MCF 10A (cell line): ENCODE measurements around the gene FA2H. TPM values are rescaled to one million over a fixed set of nuclear protein-coding genes. Genes with fewer than 3 reads are reported as not detected.
"Not testable (repeated sequence)": the region's sequence is repeated elsewhere in the genome, so short reads cannot be mapped to it uniquely, and the experiment has no call there.

Experiments used
- BruUV-seq: library from RNA; stranded (reverse); fragments of 400-500 nt; replicated peaks from 2 replicates; lab custom pipeline; 2021; lab: Mats Ljungman, UMichigan
- CTCF ChIA-PET: fragments of 300-600 bp; sonication (Branson Sonifier 250); formaldehyde crosslinking; extraction: SDS; loops from one replicate; lab custom pipeline; 2021; ENCODE audit warnings: antibody characterized with exemption, inconsistent platforms; lab: Yijun Ruan, JAX
- POLR2A ChIA-PET: fragments of 300-600, 350-650 bp; sonication (Branson Sonifier 250); formaldehyde crosslinking; extraction: SDS; loops from one replicate; lab custom pipeline; 2020; ENCODE audit warnings: antibody characterized with exemption, inconsistent platforms; lab: Yijun Ruan, JAX
- DNase-seq: peaks from one replicate; pipeline ENCODE4 v3.0.0-alpha.2; 2018; ENCODE audit not compliant: unreplicated experiment
- H3K27ac Mint-ChIP-seq: one replicate; pipeline ENCODE4 v1.8.0; 2022; ENCODE audit warnings: mild to moderate bottlenecking, low read depth, mixed read lengths; ENCODE audit not compliant: unreplicated experiment
- H3K27me3 Mint-ChIP-seq: one replicate; pipeline ENCODE4 v1.8.0; 2022; ENCODE audit warnings: mixed read lengths; ENCODE audit not compliant: insufficient read depth, unreplicated experiment
- H3K36me3 Mint-ChIP-seq: one replicate; pipeline ENCODE4 v1.8.0; 2022; ENCODE audit warnings: mild to moderate bottlenecking, moderate library complexity, mixed read lengths; ENCODE audit not compliant: insufficient read depth, unreplicated experiment
- H3K4me1 Mint-ChIP-seq: one replicate; pipeline ENCODE4 v1.8.0; 2022; ENCODE audit warnings: mixed read lengths; ENCODE audit not compliant: insufficient read depth, unreplicated experiment
- H3K4me3 Mint-ChIP-seq: one replicate; pipeline ENCODE4 v1.8.0; 2022; ENCODE audit warnings: mild to moderate bottlenecking, moderate library complexity, mixed read lengths; ENCODE audit not compliant: unreplicated experiment
- H3K9me3 Mint-ChIP-seq: one replicate; pipeline ENCODE4 v1.8.0; 2022; ENCODE audit warnings: mixed read lengths; ENCODE audit not compliant: unreplicated experiment
- intact Hi-C: fragments of 100-400 bp; cut with micrococcal nuclease; formaldehyde crosslinking; loops from 2 replicates; pipeline ENCODE4 v1.14.1; 2022
- total RNA-seq: library from RNA; stranded (reverse); gene quantifications from 2 replicates; pipeline ENCODE4 v1.2.3, GENCODE V29; 2022
- TF ChIP-seq, protein P1 (sequence below): fragments of 200-600 bp; IDR thresholded peaks from one replicate; pipeline ENCODE4 v1.8.0; 2022; ENCODE audit warnings: antibody characterized with exemption, mild to moderate bottlenecking; ENCODE audit not compliant: unreplicated experiment

Gene FA2H
- total RNA-seq, 1 experiment from 2014 or later, result not detected

DNA sequence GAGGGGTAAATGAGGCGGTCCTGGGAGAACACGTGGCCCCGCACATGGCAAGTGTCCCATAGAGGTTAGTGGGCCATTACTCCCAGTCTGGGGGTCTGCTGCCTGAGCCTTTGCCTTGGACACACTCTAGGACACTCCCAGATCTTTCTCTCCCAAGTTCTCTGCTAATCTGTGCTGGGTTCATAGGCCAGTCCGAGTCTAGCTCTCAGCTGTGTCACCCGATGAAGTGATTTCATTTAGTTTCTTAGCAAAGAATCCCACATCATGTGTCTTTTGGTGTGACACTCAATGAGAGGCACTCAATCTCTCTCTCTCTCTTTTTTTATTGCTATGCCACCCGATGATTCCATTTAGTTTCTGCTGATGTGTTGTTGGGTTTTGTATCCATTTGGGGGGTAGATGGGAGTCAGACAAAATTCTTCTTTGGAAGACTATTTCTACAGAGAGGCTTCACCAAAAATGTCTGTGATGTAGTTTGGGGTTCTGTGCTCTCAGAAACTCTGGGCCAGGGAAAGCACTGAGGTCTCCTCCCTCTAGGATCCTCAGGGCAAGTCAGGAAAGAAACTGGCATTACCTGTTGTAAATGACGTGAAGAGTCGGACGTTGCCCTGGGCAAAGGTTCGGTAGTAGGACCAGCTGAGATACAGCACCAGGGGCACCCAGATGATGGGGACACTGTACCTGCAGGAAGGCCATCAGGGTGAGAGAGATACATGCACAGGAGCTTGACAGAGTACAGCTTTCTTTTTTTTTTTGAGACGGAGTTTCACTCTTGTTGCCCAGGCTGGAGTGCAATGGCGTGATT, 48.8 kb downstream of the FA2H start:
- no peaks in the 10 kb centered on the region for H3K27me3 Mint-ChIP-seq
- H3K36me3 Mint-ChIP-seq, result no peaks in the 10 kb centered on the region
- no peak overlapping the region for H3K4me3 Mint-ChIP-seq
- no peak for DNase-seq
- ChIA-PET CTCF (interaction anchor here (1.0 to 4.3 kb wide), 8 partner anchors 13 to 137 kb away, joined by 3 to 58 read pairs (median 8); partner anchors contain the start of gene MLKL), POLR2A (interaction anchor here (1.4 kb wide), 1 partner anchor 49 kb away, joined by 3 read pairs; the partner anchor contains the start of gene FA2H)
- no TSS peak for BruUV-seq
- intact Hi-C loops, result no loop called here
- H3K9me3 Mint-ChIP-seq, result peaks cover 9% of the 10 kb centered on the region
- no peak overlapping the region for H3K27ac Mint-ChIP-seq
- peaks cover 12% of the 10 kb centered on the region for H3K4me1 Mint-ChIP-seq
- TF ChIP-seq, protein P1, sequence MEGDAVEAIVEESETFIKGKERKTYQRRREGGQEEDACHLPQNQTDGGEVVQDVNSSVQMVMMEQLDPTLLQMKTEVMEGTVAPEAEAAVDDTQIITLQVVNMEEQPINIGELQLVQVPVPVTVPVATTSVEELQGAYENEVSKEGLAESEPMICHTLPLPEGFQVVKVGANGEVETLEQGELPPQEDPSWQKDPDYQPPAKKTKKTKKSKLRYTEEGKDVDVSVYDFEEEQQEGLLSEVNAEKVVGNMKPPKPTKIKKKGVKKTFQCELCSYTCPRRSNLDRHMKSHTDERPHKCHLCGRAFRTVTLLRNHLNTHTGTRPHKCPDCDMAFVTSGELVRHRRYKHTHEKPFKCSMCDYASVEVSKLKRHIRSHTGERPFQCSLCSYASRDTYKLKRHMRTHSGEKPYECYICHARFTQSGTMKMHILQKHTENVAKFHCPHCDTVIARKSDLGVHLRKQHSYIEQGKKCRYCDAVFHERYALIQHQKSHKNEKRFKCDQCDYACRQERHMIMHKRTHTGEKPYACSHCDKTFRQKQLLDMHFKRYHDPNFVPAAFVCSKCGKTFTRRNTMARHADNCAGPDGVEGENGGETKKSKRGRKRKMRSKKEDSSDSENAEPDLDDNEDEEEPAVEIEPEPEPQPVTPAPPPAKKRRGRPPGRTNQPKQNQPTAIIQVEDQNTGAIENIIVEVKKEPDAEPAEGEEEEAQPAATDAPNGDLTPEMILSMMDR, result no peak

DNA sequence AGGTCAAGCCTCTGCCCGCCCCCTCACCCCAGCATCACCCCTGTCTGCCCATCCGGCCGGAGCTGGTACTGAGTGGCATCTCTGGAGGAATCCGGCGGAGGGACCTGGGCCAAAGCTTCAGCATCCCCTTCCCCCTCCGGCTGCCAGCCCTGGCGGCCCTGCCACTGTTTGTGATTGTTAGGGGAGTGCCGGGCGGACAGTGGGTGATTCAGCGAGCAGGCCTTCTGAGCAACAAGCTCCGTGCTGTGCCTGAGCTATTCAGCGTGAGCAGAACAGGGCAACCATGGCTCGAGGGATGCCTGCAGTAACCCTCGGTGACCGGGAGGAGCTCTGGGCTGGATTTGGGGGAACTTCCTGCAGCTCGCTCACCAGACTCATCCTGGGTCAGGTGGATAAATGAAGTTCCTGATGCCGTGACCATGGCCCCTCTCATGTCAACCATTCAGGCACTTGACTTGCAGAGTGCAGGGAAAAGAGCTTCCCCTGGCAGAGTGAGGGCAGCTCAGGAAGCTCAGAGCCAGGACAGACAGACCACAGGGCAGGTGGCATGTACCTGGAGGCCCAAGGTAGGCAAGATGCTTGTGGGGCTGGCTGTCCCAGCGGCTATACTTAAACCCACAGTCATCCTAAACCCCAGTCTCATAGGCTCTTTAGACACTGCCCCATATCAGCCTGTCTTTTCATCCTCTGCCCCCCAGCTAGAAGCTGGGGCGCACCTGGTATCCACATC, 49.6 kb downstream of the FA2H start:
- ChIA-PET CTCF (interaction anchor here (0.5 to 4.3 kb wide), 13 partner anchors 11 to 1561 kb away, joined by 3 to 58 read pairs (median 4); partner anchors contain the start of gene MLKL), POLR2A (interaction anchor here (1.4 kb wide), 1 partner anchor 50 kb away, joined by 3 read pairs; the partner anchor contains the start of gene FA2H)
- Mint-ChIP-seq H3K4me1 (peaks cover 6% of the 10 kb centered on the region), H3K4me3 (no peak overlapping the region), H3K9me3 (peaks cover 9% of the 10 kb centered on the region), H3K27ac (peak overlapping the region; percentile 74), H3K36me3 (no peaks in the 10 kb centered on the region), H3K27me3 (no peaks in the 10 kb centered on the region)
- TF ChIP-seq, protein P1, result peak; percentile 17
- peak; percentile 68 for DNase-seq
- BruUV-seq, result no TSS peak
- intact Hi-C loops, result no loop called here

DNA sequence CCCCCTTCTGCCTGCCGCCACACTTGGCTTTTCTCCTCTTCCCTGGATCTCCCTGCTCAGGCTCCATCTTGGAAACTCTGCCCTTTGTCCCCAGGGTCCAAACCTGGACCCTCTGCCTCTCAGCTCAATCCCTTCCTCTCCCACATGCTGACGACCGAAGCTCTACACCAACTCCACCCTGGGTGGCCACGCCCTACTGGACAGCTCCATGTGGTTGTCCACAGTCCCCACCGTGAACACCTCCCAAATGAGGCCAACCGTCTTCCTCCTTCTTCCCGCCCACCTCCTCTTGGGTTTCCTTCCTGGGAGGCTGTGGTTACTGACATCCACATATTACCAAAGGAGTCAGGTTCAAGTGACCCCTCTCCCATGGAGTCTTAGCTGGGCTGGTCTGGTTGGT, 51.4 kb downstream of the FA2H start:
- POLR2A ChIA-PET, result interaction anchor here (1.4 kb wide), 1 partner anchor 15 kb away, joined by 4 read pairs; no protein-coding TSS in a partner anchor
- intact Hi-C loops, result no loop called here
- Mint-ChIP-seq H3K9me3 (peaks cover 9% of the 10 kb centered on the region), H3K4me1 (peaks cover 6% of the 10 kb centered on the region), H3K27ac (no peak overlapping the region), H3K4me3 (no peak overlapping the region), H3K36me3 (no peaks in the 10 kb centered on the region), H3K27me3 (no peaks in the 10 kb centered on the region)
- no peak for DNase-seq
- no TSS peak for BruUV-seq
- TF ChIP-seq, protein P1, result no peak
- CTCF ChIA-PET, result interaction anchor here (0.9 to 4.3 kb wide), 2 partner anchors 13 to 139 kb away, joined by 4 to 28 read pairs; no protein-coding TSS in a partner anchor

DNA sequence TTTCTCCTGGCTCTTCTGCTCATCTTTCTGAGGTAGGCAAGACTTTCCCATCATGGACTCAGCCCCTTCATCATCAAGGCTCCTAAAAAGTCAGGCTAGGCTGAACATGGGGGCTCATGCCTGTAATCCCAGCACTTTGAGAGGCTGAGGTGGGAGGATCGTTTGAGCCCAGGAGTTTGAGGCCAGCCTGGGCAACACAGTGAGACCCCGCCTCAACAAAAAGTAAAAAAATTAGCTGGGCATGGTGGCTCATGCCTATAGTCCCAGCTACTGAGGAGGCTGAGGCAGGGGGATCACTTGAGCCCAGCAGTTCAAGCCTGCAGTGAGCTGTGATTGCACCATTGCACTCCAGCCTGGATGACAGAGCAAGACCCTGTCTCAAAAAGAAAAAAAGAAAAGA, 52.5 kb downstream of the FA2H start:
- BruUV-seq, H3K36me3 Mint-ChIP-seq, intact Hi-C loops, H3K27me3 Mint-ChIP-seq, H3K4me1 Mint-ChIP-seq, H3K9me3 Mint-ChIP-seq, DNase-seq, H3K27ac Mint-ChIP-seq, H3K4me3 Mint-ChIP-seq: not testable (repeated sequence)
- CTCF ChIA-PET, result interaction anchor here (0.7 to 4.3 kb wide), 2 partner anchors 76 to 140 kb away, joined by 3 to 28 read pairs; no protein-coding TSS in a partner anchor
- POLR2A ChIA-PET, result interaction anchor here (1.4 kb wide), 1 partner anchor 16 kb away, joined by 4 read pairs; no protein-coding TSS in a partner anchor
